Suppressor macrophage (primary cell): ENCODE measurements around the gene CCNG2.
A peak's percentile ranks its signal among the peaks of the same experiment; 100 is the strongest.

ENCODE experiments used
- DNase-seq, 4 experiments: peaks; one replicate each; pipeline ENCODE4 v3.0.0-alpha.2; 2020 to 2022

The CCNG2 gene

DNA sequence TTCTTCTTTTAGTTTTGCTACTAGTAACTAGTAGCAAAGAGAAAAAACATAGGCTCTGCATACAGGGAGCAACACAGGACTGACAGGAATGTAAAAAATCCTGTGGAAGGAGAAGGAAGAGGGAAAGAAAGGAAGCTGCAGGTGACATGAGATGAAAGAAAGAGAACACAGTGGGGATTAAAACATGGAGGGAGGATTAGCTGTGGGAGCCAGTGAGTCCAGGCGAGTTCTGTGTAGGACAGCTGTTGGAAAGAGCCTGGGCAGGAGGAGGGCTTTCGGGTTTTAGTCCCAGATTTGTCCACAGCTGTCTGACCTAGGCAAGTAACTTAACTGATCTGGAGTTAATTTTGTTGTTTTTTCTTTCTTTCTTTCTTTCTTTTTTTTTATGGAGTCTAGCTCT is 21.6 kb downstream of the CCNG2 start:
- no peak for DNase-seq

GRCh38 chr4:77179519-77179918 is 22.5 kb downstream of the CCNG2 start:
- DNase-seq, result no peak

- no peak for DNase-seq
Observed at GRCh38 chr4:77181720-77182119, 24.7 kb downstream of the CCNG2 start.

DNA sequence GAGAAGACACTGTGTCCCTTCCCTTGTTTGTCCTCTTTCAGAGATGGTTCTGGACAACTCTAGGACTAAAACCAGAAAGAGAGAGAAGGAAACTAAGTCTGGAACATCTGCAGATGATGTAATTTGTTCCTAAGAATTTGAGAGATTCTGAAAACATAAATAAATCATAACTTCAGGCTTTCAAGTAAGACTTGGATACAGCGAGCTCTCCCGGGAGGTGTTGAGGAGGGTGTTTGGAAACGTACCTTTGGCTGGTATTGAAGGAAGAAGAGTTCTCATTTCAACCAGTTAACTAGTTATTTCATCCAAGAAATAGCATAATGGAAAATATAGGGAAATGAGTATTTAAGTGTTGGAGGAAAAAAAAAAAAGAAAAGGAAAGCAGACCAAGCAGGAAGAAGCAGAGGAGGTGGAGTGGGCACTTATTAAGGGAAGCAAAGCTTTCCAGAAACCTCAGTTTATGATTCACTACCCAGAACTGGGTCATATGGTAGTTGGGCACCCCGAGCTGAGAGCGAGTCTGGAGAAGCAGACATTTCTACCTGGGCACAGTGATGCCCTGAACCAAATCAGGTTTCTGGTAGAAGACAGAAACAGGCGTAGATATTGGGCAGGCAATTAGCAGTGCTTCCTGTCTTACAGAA is 26.9 kb downstream of the CCNG2 start:
- DNase-seq, result peak; percentile 27 to 64 (median 55)

GRCh38 chr4:77184974-77185373 is 28.0 kb downstream of the CCNG2 start:
- peak; percentile 35 to 65 (median 53) for DNase-seq

DNA sequence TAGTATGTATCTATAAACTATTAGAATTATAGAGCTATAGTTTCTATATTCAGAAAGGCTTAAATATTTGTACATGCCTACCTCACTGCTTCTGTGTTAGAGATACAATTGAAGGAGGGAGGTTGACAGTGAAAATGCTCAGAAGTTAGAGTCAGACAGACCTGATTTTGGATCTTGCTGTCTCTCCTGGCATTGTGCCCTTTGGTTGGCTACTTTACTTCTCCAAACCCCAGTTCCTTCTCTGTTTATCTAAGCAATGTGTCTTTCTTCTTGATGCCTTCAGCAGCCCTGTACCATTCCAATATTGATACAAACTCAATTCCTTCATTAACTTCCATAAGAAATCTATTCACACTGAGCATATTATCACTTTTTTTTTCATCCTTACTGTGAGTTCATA is 28.7 kb downstream of the CCNG2 start:
- peak in 3 of 4 experiments; percentile 30 to 55 (median 39) for DNase-seq

DNA sequence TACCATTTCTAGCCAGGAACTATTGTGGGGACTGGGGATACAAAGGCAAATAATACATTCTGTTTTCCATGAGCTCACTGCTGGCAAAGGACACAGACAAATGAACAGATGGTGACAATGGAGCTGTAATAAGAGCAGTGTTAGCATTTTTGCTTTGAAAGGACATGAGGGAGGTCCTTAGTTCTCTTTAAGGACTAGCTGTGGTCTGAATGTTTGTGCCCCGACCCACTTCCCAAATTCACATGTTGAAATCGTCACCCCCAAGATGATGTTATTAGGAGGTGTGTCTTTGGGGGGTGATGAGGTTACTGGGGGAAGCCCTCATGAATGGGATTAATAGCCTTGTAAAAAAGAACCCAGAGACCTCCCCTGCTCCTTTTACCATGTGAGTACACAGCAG is 30.3 kb downstream of the CCNG2 start:
- DNase-seq, result peak; percentile 16 to 53 (median 26)

- DNase-seq, result no peak
Observed at GRCh38 chr4:77188498-77189220, 31.7 kb downstream of the CCNG2 start.

DNA sequence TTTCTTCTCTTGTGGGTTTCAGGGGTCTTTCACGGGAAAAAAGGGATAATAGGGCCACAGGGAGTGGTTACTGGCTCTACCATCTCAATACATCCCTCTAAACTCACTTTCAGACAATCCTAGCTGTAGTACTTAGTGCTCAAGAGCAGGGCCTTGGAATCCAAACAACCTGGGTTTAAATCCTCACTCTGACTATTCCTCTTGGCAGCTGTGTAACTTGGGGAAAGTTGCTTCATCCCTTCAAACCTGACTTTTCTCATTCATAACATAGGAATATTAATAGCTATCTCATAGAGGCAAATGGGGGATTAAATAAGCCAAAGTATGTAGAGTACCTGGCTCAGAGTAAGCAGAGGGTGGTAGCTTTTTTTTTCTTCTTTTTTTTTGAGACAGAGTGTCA is 32.4 kb downstream of the CCNG2 start:
- no peak for DNase-seq

GRCh38 chr4:77190053-77190452 is 33.0 kb downstream of the CCNG2 start:
- no peak for DNase-seq

- DNase-seq, result no peak
Observed at GRCh38 chr4:77193046-77193445, 36.0 kb downstream of the CCNG2 start.

DNA sequence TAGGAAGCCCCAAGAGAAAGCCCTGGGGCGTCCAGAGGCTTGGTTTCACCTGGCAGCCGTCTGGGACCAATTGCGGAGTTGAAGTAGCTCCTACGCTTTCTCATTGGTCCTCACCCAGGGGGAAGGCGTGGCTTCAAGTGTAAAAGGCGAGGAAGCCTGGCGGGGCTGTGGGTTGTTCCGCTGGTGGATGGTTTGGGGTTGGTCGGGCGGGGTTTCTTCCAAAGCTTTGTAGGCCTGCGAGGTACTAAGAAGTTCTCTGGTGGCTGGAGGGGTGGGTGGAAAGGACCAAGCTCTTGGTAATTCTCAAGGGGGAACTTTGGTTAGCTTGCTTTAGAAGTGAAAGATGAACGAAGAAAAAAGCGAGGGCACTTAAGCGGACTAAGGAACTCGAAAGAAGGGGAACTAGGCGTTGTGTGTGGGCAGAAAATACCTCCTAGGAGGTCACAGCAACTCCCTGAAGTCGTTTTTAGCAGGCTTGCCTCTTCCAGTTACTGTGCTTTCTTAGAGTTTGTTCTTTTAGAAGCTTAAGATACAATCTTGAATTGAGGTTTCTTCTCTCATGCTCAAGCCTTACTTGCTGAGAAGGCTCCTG is 36.6 kb downstream of the CCNG2 start:
- DNase-seq, result peak; percentile 74 to 90 (median 86)

DNA sequence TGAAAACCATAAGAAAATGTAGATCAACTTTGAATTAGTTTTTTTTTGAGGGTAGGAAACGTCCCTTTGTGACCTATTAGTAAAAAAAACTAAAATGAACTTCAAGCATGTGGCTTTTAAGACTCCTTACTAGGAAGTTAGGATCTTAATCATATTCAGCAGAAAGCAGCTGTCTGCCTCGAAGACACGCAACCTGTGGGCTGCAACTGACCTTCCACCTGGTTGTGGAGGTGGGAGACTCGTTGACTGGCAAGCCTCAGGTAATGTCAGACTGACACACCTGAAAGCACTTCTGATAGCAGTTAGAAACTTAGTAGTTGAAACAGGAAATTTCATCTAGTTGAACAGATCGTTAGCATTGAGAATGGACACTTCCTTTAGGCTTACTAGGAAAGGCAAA is 37.4 kb downstream of the CCNG2 start:
- peak in 2 of 4 experiments; percentile 5 to 26 for DNase-seq

- no peak for DNase-seq
Observed at GRCh38 chr4:77194989-77195388, 38.0 kb downstream of the CCNG2 start.

GRCh38 chr4:77196866-77197265 is 39.9 kb downstream of the CCNG2 start:
- peak; percentile 70 to 88 (median 74) for DNase-seq

- DNase-seq, result no peak
Observed at GRCh38 chr4:77197361-77197760, 40.4 kb downstream of the CCNG2 start.

GRCh38 chr4:77197831-77198230 is 40.8 kb downstream of the CCNG2 start:
- peak; percentile 4 to 50 (median 37) for DNase-seq

DNA sequence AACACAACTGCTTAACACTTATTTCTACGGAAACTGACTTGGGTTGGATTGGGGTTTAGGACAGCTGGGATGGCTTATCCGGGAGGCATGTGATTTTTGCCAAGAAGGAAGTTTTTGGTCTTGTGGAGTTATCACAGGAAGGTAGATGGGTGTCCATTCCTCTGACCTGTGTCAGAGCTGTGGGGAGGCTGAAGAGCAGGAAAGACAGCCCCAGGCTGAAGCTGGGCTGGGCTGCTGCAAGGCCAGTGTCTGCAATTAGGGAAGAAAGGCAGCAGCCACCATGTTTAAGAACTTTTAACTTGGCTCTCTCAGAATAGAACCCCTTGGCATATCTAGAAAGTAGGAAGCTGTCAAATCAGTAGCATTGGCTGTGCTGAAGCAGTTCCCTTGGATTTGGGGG is 42.3 kb downstream of the CCNG2 start:
- DNase-seq, result no peak

DNA sequence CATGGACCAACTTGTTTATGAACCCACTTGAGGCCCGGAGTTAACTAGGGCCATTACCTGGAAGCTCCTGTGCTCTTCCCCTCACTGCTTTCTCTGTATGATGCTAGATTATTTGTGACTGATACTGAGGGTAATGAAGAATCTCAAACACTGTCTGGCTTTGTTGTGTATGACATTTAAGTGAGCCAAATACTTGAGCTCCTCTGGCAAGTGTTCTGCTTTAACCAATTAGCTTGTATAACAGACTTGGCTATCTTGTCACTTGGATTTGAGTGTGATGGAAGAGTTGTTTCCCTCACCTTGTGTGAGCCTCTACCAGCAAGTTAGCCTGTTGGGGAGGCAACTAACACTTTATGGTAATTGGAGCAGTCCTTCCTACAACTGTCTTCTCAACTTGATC is 42.7 kb downstream of the CCNG2 start:
- no peak for DNase-seq

DNA sequence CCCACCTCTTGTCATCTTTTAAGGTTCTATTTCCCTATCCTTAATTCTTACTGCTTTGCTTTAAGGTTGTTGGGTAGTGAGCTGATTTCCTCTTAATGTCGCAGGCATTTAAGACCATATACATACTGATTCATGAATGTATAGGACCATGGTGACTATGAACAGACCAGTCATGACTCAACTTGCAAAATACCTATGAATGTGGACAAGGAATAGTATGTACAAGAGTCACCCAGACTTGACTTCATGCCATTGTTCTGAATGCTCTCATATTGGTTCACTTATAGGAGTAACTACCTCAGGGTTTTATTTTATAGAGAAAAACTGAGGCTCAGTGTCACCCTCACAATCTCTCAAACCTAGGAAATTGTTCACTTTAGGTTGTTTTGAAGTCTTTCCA is 44.3 kb downstream of the CCNG2 start:
- DNase-seq, result no peak

GRCh38 chr4:77201857-77202256 is 44.9 kb downstream of the CCNG2 start:
- DNase-seq, result no peak

DNA sequence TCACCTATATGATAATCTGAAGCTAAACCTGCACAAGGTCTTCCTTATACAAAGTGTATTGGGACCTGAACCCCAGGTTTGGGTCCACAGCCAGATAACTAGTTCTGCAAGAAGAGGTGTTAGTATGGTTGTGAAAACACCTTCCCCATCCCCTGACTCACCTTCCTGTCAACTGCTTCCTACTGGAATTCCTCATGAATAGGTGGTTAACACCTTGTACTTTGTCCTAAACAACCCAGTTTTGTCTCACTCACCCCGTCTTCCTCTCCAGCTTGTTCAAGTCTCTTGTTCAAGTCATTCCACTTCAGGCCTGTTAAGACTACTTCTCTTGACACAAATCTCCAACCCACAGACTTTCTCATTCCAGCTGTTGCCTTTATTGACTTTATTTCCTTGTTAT is 45.5 kb downstream of the CCNG2 start:
- DNase-seq, result no peak

DNA sequence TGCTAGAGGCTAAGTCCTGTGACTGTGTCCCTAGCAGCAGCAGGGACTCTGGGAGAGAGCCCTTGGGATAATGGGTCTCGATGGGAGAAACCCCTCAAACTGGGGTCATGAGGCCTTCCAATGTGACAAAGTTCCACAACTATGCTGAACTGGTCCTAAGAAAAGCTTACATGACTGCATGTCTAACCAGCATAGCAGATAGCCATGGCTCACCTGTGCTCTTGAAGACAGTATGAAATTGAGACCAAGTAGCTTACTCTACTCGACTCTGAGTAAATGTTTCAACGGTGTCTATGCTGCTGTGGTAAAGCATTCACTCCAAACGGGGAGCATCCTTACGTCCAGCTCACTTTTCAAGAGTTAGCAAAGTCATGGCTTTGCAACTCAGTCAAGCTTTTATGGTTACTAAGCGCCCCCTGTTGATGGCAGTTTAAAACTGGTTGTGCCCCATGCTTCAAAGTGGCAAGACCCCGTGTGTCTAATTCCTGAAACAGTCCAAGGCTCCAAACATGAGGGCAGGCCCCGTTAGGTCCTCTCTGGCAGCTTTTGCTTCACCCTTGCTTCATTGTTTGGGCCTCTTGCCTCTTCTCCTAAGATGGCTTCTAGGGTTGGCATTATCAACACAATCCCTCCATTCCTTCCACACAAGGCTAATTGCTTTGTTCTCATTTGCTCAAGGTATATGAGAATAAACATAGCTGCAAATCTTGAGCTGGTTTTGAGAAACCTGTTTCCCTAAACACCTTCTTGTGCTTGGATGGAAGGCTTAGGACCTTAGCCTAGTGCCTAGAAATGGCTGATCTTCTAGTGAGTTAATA is 46.6 kb downstream of the CCNG2 start:
- peak; percentile 83 to 93 (median 87) for DNase-seq
